ENCODE data around the gene DSTYK.

GRCh38 chr1:205182930-205183329, 28.6 kb downstream of the DSTYK start:
- TF ChIP-seq POLR2A (IDR thresholded peaks at IDR 0.05) (no peak), CTCF (IDR thresholded peaks at IDR 0.05) (no peak), POLR2AphosphoS5 (IDR thresholded peaks at IDR 0.05) (no peak)
